Measurements from ENCODE around the gene KIAA0040.

KIAA0040 gene

GRCh38 chr1:175185903-175186302 is 6.7 kb downstream of the KIAA0040 start:
- in situ Hi-C loops (cut with MboI; ENCODE audit: low sequenced_read_pairs, unreplicated experiment) = no loop called here
- no peak for DNase-seq (ENCODE audit: low spot score)
- no peak for TF ChIP-seq CTCF (IDR thresholded peaks at IDR 0.05; ENCODE audit: borderline replicate concordance, control extremely low read depth, extremely low read depth, insufficient read depth, missing control alignments)

GRCh38 chr1:175183586-175183985 is 9.0 kb downstream of the KIAA0040 start:
- DNase-seq (ENCODE audit: low spot score) = no peak
- no peak for TF ChIP-seq CTCF (IDR thresholded peaks at IDR 0.05; ENCODE audit: borderline replicate concordance, control extremely low read depth, extremely low read depth, insufficient read depth, missing control alignments)
- in situ Hi-C loops (cut with MboI; ENCODE audit: low sequenced_read_pairs, unreplicated experiment) = no loop called here

- DNase-seq (ENCODE audit: low spot score) = no peak
- TF ChIP-seq CTCF (IDR thresholded peaks at IDR 0.05; ENCODE audit: borderline replicate concordance, control extremely low read depth, extremely low read depth, insufficient read depth, missing control alignments) = no peak
- in situ Hi-C loops (cut with MboI; ENCODE audit: low sequenced_read_pairs, unreplicated experiment) = no loop called here
Measured at GRCh38 chr1:175182201-175182746, 10.3 kb downstream of the KIAA0040 start.

- in situ Hi-C loops (cut with MboI; ENCODE audit: low sequenced_read_pairs, unreplicated experiment) = no loop called here
- DNase-seq (ENCODE audit: low spot score) = no peak
- TF ChIP-seq CTCF (IDR thresholded peaks at IDR 0.05; ENCODE audit: borderline replicate concordance, control extremely low read depth, extremely low read depth, insufficient read depth, missing control alignments) = no peak
Measured at GRCh38 chr1:175179837-175180590, 12.6 kb downstream of the KIAA0040 start.

- TF ChIP-seq CTCF (IDR thresholded peaks at IDR 0.05; ENCODE audit: borderline replicate concordance, control extremely low read depth, extremely low read depth, insufficient read depth, missing control alignments) = no peak
- no peak for DNase-seq (ENCODE audit: low spot score)
- in situ Hi-C loops (cut with MboI; ENCODE audit: low sequenced_read_pairs, unreplicated experiment) = no loop called here
Measured at GRCh38 chr1:175178456-175178855, 14.1 kb downstream of the KIAA0040 start.

GRCh38 chr1:175178056-175178455 is 14.5 kb downstream of the KIAA0040 start:
- DNase-seq (ENCODE audit: low spot score) = no peak
- in situ Hi-C loops (cut with MboI; ENCODE audit: low sequenced_read_pairs, unreplicated experiment) = no loop called here
- TF ChIP-seq CTCF (IDR thresholded peaks at IDR 0.05; ENCODE audit: borderline replicate concordance, control extremely low read depth, extremely low read depth, insufficient read depth, missing control alignments) = no peak

Data from GM13976 (cell line).